ENCODE data around the gene CCDC28A.
A peak's percentile ranks its signal among the peaks of the same experiment; 100 is the strongest.

The CCDC28A gene

GRCh38 chr6:138815797-138816528, 42.4 kb downstream of the CCDC28A start:
- H3K4me3 ChIP-seq (ENCODE audit: low read depth, low read length), result no peak overlapping the region
- peak; percentile 73 for DNase-seq (ENCODE audit: low read depth)
- TF ChIP-seq MYC (IDR thresholded peaks at IDR 0.05; ENCODE audit: low read depth, low read length) (no peak), POLR2A (IDR thresholded peaks at IDR 0.05; ENCODE audit: extremely low read depth, insufficient read length) (no peak), CTCF (IDR thresholded peaks at IDR 0.05; ENCODE audit: low read depth, low read length) (peak; percentile 61), MAX (IDR thresholded peaks at IDR 0.05; ENCODE audit: low read depth, low read length) (no peak)

- no peak overlapping the region for H3K4me3 ChIP-seq (ENCODE audit: low read depth, low read length)
- DNase-seq (ENCODE audit: low read depth), result no peak
- TF ChIP-seq MAX (IDR thresholded peaks at IDR 0.05; ENCODE audit: low read depth, low read length) (no peak), MYC (IDR thresholded peaks at IDR 0.05; ENCODE audit: low read depth, low read length) (no peak), POLR2A (IDR thresholded peaks at IDR 0.05; ENCODE audit: extremely low read depth, insufficient read length) (no peak), CTCF (IDR thresholded peaks at IDR 0.05; ENCODE audit: low read depth, low read length) (no peak)
These were observed 44.2 kb downstream of the CCDC28A start for GRCh38 chr6:138817799-138818198.

GRCh38 chr6:138818496-138819194, 45.1 kb downstream of the CCDC28A start:
- H3K4me3 ChIP-seq (ENCODE audit: low read depth, low read length), result no peak overlapping the region
- DNase-seq (ENCODE audit: low read depth), result peak; percentile 33
- TF ChIP-seq POLR2A (IDR thresholded peaks at IDR 0.05; ENCODE audit: extremely low read depth, insufficient read length) (no peak), CTCF (IDR thresholded peaks at IDR 0.05; ENCODE audit: low read depth, low read length) (no peak), MAX (IDR thresholded peaks at IDR 0.05; ENCODE audit: low read depth, low read length) (no peak), MYC (IDR thresholded peaks at IDR 0.05; ENCODE audit: low read depth, low read length) (0 out of 2 replicates have a peak, but pooled peaks have one; percentile 15)

GRCh38 chr6:138821519-138821918, 48.0 kb downstream of the CCDC28A start:
- no peak for TF ChIP-seq MYC (IDR thresholded peaks at IDR 0.05; ENCODE audit: low read depth, low read length)
- TF ChIP-seq CTCF (IDR thresholded peaks at IDR 0.05; ENCODE audit: low read depth, low read length), result no peak
- no peak for TF ChIP-seq POLR2A (IDR thresholded peaks at IDR 0.05; ENCODE audit: extremely low read depth, insufficient read length)
- TF ChIP-seq MAX (IDR thresholded peaks at IDR 0.05; ENCODE audit: low read depth, low read length), result no peak
- DNase-seq (ENCODE audit: low read depth), result no peak
- no peak overlapping the region for H3K4me3 ChIP-seq (ENCODE audit: low read depth, low read length)

- TF ChIP-seq CTCF (IDR thresholded peaks at IDR 0.05; ENCODE audit: low read depth, low read length) (no peak), MYC (IDR thresholded peaks at IDR 0.05; ENCODE audit: low read depth, low read length) (no peak), MAX (IDR thresholded peaks at IDR 0.05; ENCODE audit: low read depth, low read length) (no peak), POLR2A (IDR thresholded peaks at IDR 0.05; ENCODE audit: extremely low read depth, insufficient read length) (no peak)
- no peak for DNase-seq (ENCODE audit: low read depth)
These were observed 51.0 kb downstream of the CCDC28A start for GRCh38 chr6:138824482-138825144.

More at GRCh38 chr6:138824482-138825144, 51.0 kb downstream of the CCDC28A start:
- no peak overlapping the region for H3K4me3 ChIP-seq (ENCODE audit: low read depth, low read length)

Data from NB4 (cell line).